ENCODE measurements around the gene GABRG3. TPM values are rescaled to one million over a fixed set of nuclear protein-coding genes. Genes with fewer than 3 reads are reported as not detected.

GABRG3 gene
- total and polyA plus RNA-seq, 9 of the 15 experiments (the other 6 are each of a cell fraction or from before 2014, with no cell fraction given), result 4.0 to 15.1 (median 11.2) TPM

DNA sequence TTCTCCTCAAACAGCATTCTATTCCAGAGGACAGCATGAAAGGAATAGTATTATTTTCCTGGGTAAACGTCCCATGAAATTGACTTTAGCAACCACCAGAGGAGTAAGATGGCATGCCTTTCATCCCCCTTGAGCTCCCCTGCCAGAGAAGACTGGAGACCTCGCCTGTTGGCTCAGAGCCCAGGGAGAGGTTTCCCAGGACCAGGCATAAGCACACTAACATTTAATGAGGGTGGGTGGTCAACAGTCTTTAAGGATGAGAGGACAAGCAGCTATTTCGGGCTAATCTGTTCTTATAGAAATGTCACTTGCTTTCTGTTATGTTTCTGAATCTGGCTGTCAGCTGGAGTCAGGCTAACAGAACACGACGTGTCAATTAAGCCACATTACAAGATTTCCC, 390.5 kb downstream of the GABRG3 start:
- Histone ChIP-seq H3K27ac (ENCODE audit: extremely low read depth, low read depth, low read length) (no peak overlapping the region), H3K4me1 (replicated peaks in 1 of 2; ENCODE audit: control insufficient read depth in 2 of 2, insufficient read depth in 2 of 2, low read length in 2 of 2) (peaks cover 0 to 6% of the 10 kb centered on the region in 2 experiments; a peak in 2 of 5 replicates), H3K4me2 (ENCODE audit: insufficient read depth, low read length) (no peak overlapping the region), H2AFZ (ENCODE audit: low read depth, low read length) (no peak overlapping the region), H3K27me3 (ENCODE audit: control insufficient read depth in 2 of 2, insufficient read depth in 2 of 2, low read length in 2 of 2) (no peaks in the 10 kb centered on the region), H3K9ac (ENCODE audit: insufficient read depth in 1 of 2, low read depth in 2 of 2, low read length in 2 of 2) (no peak overlapping the region), H3K9me3 (replicated peaks; ENCODE audit: control insufficient read depth, insufficient read depth, low read depth, low read length) (no peaks in the 10 kb centered on the region), H4K20me1 (replicated peaks; ENCODE audit: control insufficient read depth, insufficient read depth, low read length) (no peaks in the 10 kb centered on the region; the same call in 1 of the 2 replicates), H3K9me1 (ENCODE audit: control insufficient read depth, insufficient read depth, low read length) (no peaks in the 10 kb centered on the region), H3K4me3 (no peak overlapping the region), H3K79me2 (ENCODE audit: control insufficient read depth, insufficient read depth, low read length) (no peaks in the 10 kb centered on the region), H3K36me3 (ENCODE audit: control insufficient read depth, insufficient read depth, low read length) (no peaks in the 10 kb centered on the region)
- WGBS (ENCODE audit: insufficient coverage, low coverage, missing lambda C conversion rate), result 55% methylated on average over 5 of the region's 5 CpGs
- BruUV-seq (replicated peaks), result no TSS peak
- ATAC-seq (no peak), DNase-seq (ENCODE audit: extremely low read depth in 1 of 4, low spot score in 3 of 4) (no peak), FAIRE-seq (no peak)
- in situ Hi-C loops (cut with MboI) (no loop called here), intact Hi-C loops (cut with micrococcal nuclease) (no loop called here)
- CTCF ChIA-PET (ENCODE audit: low intra/inter-chr PET ratio), result no interaction called here
- POLR2A ChIA-PET, result interaction anchor here (0.8 kb wide), 1 partner anchor 78 kb away, joined by 3 read pairs; no protein-coding TSS in a partner anchor
- TF ChIP-seq TCF3 (CRISPR knock-in tag; IDR thresholded peaks at IDR 0.05) (no peak), CHD1 (IDR thresholded peaks at IDR 0.05; ENCODE audit: low read length) (no peak), E2F1 (CRISPR knock-in tag; IDR thresholded peaks at IDR 0.05) (no peak), POLR2AphosphoS5 (IDR thresholded peaks at IDR 0.05; ENCODE audit: control insufficient read depth, insufficient read depth, low read depth, low read length) (no peak), ZNF830 (CRISPR knock-in tag; IDR thresholded peaks at IDR 0.05) (no peak), SIN3A (IDR thresholded peaks at IDR 0.05; ENCODE audit: borderline replicate concordance in 2 of 2, control insufficient read depth in 1 of 2, low read depth in 2 of 2, low read length in 2 of 2) (no peak)

All from K562 (cell line).